Astrocyte (in vitro differentiated cells and primary cell): ENCODE data around the gene IRF1.

Experiments
- CTCF ChIP-seq: IDR thresholded peaks from 2 replicates; pipeline ENCODE4 v1.5.1; 2011; ENCODE audit warnings: low read depth, mild to moderate bottlenecking, inconsistent platforms, low read length, moderate library complexity; ENCODE audit not compliant: insufficient read depth
- EZH2 ChIP-seq: IDR thresholded peaks from 2 replicates; pipeline ENCODE4 v1.6.1; 2012; ENCODE audit warnings: mild to moderate bottlenecking, low read length, inconsistent platforms; ENCODE audit not compliant: insufficient read depth

GRCh38 chr5:132478366-132478871 is 12.2 kb downstream of the IRF1 start:
- TF ChIP-seq CTCF (no peak), EZH2 (no peak)
